ENCODE results near the gene JMJD1C. TPM values are rescaled to one million over a fixed set of nuclear protein-coding genes. Genes with fewer than 3 reads are reported as not detected.
"Not testable (repeated sequence)": the region's sequence is repeated elsewhere in the genome, so short reads cannot be mapped to it uniquely, and the experiment has no call there.

JMJD1C gene
- total RNA-seq, 1 experiment from 2014 or later = 139 TPM

DNA sequence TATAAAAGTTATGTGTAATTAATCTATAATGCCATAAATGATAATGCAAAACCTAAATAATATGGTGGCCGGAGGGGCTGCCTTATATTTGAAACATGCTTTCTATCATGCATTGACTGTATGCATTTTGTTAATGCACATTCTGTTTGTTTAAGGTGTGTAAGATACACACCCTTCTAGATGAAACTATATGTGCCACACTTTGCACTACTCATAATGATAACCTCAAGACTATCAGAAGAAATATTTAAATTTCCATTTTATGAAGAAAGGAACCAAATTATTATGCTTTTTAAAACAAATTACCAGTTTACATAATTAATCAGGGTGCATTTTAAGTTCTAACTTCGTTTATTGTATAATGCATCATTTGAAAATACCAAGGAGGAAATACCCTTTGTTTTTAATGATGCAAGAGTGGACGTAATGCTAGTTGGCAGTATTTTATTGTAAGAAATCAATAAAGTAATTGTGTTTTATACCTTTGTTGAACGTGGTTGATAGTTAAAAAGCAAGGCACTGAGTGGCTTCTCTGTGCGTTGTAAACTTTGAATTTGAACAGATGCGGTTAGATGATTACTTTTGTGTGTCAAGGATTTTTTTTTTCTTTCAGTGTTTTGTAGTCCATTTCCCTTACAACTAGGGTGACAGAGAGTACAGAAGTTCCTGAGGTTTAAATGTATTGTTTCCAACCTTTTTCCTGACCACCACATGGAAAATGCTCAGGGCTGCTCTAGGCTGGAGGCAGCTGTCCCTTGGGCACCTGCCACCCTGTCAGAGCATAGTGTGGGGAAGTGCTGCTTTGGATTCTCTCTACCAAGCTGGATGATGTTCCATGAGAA, 311.0 kb downstream of the JMJD1C start:
- Histone ChIP-seq H3F3A (ENCODE audit: low read length, unreplicated experiment) (no peaks in the 10 kb centered on the region), H3K9me2 (replicated peaks; ENCODE audit: low read length) (no peaks in the 10 kb centered on the region), H3K4me3 (ENCODE audit: low read length) (no peak overlapping the region), H3K27me3 (ENCODE audit: low read length) (no peaks in the 10 kb centered on the region), H3K4me2 (ENCODE audit: low read length) (no peak overlapping the region), H2AFZ (ENCODE audit: low read length) (no peak overlapping the region), H3K4me1 (ENCODE audit: insufficient read depth, low read length) (peaks cover 7% of the 10 kb centered on the region; the same call in 1 of the 2 replicates), H3K36me3 (ENCODE audit: low read depth, low read length) (peaks cover 42% of the 10 kb centered on the region), H3K79me2 (ENCODE audit: low read length) (peaks cover 13% of the 10 kb centered on the region), H3K9me3 (ENCODE audit: low read length) (no peaks in the 10 kb centered on the region), H4K20me1 (ENCODE audit: low read length) (no peaks in the 10 kb centered on the region), H3K9ac (ENCODE audit: low read length) (no peak overlapping the region), H3K27ac (ENCODE audit: low read length) (no peak overlapping the region)
- TF ChIP-seq CTCF (conservative IDR thresholded peaks at IDR 0.05; ENCODE audit: low read depth, low read length) = no peak
- TF ChIP-seq EZH2phosphoT487 (IDR thresholded peaks at IDR 0.05; ENCODE audit: borderline replicate concordance, low read length) = no peak
- no peak for TF ChIP-seq EZH2 (IDR thresholded peaks at IDR 0.05; ENCODE audit: low read length, unreplicated experiment)
- ATAC-seq (no peak), DNase-seq (no peak)
- BruUV-seq (replicated peaks) = no TSS peak
- CTCF ChIA-PET = no interaction called here
- POLR2A ChIA-PET (ENCODE audit: unreplicated experiment) = no interaction called here
- intact Hi-C loops (cut with micrococcal nuclease) = loop anchor here (5.0 kb wide), 1 partner anchor 887 kb away; the partner anchor contains the start of gene RTKN2

DNA sequence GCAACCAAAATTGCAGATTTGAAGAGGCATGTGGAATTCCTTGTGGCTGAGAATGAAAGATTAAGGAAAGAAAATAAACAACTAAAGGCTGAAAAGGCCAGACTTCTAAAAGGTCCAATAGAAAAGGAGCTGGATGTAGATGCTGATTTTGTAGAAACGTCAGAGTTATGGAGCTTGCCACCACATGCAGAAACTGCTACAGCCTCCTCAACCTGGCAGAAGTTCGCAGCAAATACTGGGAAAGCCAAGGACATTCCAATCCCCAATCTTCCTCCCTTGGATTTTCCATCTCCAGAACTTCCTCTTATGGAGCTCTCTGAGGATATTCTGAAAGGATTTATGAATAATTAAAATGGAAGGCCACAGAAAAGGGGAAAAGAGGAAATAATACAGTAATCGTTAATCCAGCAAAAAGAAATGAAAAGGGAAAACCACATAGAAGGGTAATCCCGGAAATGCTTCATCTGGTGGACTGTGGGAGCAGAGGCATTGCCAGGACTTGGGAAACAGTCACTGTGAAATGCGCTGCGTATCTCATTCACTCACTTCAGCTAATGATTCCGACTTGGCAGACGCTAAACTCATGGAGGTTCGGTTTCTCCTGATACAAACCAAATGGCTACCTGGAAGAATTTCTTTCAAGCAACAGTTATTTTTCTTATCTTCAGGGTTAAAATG, 311.8 kb downstream of the JMJD1C start:
- H3K4me1 ChIP-seq (ENCODE audit: insufficient read depth, low read length); CTCF ChIA-PET; H3K27ac ChIP-seq (ENCODE audit: low read length); H3K9me3 ChIP-seq (ENCODE audit: low read length); H3K4me2 ChIP-seq (ENCODE audit: low read length); H2AFZ ChIP-seq (ENCODE audit: low read length); H4K20me1 ChIP-seq (ENCODE audit: low read length); H3K9ac ChIP-seq (ENCODE audit: low read length); H3K9me2 ChIP-seq (replicated peaks; ENCODE audit: low read length); H3F3A ChIP-seq (ENCODE audit: low read length, unreplicated experiment); POLR2A ChIA-PET (ENCODE audit: unreplicated experiment); ATAC-seq; H3K4me3 ChIP-seq (ENCODE audit: low read length); intact Hi-C loops (cut with micrococcal nuclease); DNase-seq; H3K27me3 ChIP-seq (ENCODE audit: low read length): not testable (repeated sequence)
- H3K79me2 ChIP-seq (ENCODE audit: low read length) = peaks cover 21% of the 10 kb centered on the region
- peaks cover 44% of the 10 kb centered on the region for H3K36me3 ChIP-seq (ENCODE audit: low read depth, low read length)
- TSS peak; percentile 17 for BruUV-seq (replicated peaks)

DNA sequence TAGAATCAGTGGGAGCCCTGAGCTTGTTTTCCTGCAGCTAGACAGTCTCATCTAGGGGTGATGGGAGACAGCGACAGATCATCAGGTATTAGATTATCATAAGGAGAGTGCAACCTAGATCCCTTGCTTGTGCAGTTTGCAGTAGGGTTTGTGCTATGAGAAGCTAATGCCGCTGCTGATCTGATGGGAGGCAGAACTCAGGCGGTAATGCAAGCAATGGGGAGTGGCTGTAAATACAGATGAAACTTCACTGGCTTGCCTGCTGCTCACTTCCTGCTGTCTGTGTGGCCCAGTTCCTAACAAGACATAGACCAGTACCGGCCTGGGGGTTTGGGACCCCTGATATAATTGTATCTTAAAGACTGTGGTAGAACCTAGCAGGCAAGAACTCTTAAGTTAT, 315.0 kb downstream of the JMJD1C start:
- intact Hi-C loops (cut with micrococcal nuclease) = no loop called here
- Histone ChIP-seq H3K27me3 (ENCODE audit: low read length) (no peaks in the 10 kb centered on the region), H3K4me1 (ENCODE audit: insufficient read depth, low read length) (no peaks in the 10 kb centered on the region), H3F3A (ENCODE audit: low read length, unreplicated experiment) (no peaks in the 10 kb centered on the region), H3K36me3 (ENCODE audit: low read depth, low read length) (peaks cover 66% of the 10 kb centered on the region), H2AFZ (ENCODE audit: low read length) (no peak overlapping the region), H3K9me3 (ENCODE audit: low read length) (no peaks in the 10 kb centered on the region), H3K9ac (ENCODE audit: low read length) (no peak overlapping the region), H3K79me2 (ENCODE audit: low read length) (peaks cover 52% of the 10 kb centered on the region), H3K4me2 (ENCODE audit: low read length) (no peak overlapping the region), H3K27ac (ENCODE audit: low read length) (no peak overlapping the region), H3K9me2 (replicated peaks; ENCODE audit: low read length) (no peaks in the 10 kb centered on the region), H3K4me3 (ENCODE audit: low read length) (no peak overlapping the region), H4K20me1 (ENCODE audit: low read length) (no peaks in the 10 kb centered on the region)
- ChIA-PET CTCF (no interaction called here), POLR2A (ENCODE audit: unreplicated experiment) (no interaction called here)
- no peak for TF ChIP-seq EZH2phosphoT487 (IDR thresholded peaks at IDR 0.05; ENCODE audit: borderline replicate concordance, low read length)
- TF ChIP-seq CTCF (conservative IDR thresholded peaks at IDR 0.05; ENCODE audit: low read depth, low read length) = no peak
- TF ChIP-seq EZH2 (IDR thresholded peaks at IDR 0.05; ENCODE audit: low read length, unreplicated experiment) = no peak
- no peak for DNase-seq
- ATAC-seq = no peak
- no TSS peak for BruUV-seq (replicated peaks)

All from PC-3 (cell line).